Measurements from ENCODE around the gene ZBTB7C.
"Not testable (repeated sequence)": the region's sequence is repeated elsewhere in the genome, so short reads cannot be mapped to it uniquely, and the experiment has no call there.

Gene ZBTB7C

DNA sequence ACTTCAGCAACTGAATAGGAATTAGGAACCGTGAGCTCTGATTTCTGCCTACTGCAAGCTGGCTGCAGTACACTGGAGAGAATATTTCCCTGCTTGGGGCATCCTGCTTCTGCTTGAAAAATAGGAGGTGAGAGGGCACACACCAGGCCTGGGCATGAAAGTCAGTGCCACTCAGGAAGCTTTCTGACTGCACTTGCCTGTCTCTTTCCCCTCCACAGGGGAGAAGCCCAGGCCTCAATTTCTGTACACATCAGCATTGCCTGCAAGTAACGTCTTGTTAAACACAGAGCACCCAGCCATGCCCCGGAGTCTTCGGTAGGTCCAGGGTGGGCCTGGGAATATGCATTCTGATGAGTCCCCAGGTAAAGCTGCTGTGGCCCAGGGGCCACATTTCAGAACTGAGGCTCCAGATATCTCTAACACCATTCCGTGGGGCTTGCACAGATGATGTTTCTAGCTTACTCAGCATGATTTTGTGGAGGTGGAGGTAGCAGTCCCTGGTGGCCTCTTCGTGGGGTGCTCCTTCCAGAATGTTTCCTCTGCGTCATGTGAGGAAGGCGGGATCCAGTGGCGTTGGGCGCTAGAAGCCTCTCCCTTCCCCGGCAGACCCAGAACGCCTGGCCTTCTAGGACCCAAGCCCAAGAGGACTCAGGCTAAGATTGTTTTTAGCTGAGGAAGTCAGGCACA is 114.1 kb downstream of the ZBTB7C start:
- no peak for DNase-seq

DNA sequence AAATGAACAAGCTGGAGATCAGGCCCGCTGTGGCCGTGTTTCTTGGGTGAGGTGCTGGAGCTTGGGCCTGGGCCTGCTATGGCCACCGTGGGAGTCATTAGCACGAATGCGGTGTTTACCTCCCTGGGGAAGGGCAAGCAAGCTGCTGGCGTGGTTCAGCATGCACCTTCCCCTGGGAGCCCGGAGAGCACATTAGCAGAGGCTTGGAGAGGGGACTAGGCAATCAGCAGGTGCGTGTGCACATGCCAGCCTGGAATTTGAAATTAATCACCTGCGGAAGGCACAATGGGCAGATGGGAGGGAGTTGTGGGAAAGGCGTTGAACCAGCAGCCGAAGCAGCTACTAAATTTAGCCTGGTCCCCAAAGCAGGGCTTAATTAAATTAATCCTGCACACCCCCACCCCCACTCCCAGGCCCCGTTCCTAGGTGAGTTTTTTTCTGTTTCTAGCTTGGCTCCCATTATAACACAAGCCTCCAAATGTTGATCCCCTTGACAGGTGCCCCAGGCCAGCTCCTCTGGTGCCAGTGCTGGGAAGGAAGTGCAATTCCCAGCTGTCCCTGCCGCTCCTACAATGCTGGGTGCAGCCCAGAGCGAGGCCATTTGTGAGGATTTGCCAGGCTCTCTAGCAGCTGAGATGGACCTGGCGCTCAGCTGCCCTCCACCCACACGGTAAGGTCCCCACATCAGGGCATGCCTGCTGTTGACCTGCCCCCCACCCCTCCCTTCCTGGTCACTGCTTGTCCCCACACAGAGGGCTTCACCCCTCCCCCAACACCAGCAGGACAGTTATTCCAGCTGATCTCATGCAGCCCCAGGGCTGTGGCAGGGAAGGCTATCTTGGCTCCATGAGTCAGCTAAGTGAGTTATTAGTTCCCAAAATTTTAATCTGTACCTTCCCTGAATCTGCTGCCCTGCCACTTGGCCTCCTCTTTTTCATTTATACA is 115.0 kb downstream of the ZBTB7C start:
- no peak for DNase-seq

- no peak for DNase-seq
Observed at GRCh38 chr18:48292782-48293424, 116.3 kb downstream of the ZBTB7C start.

GRCh38 chr18:48292229-48292628 is 117.0 kb downstream of the ZBTB7C start:
- no peak for DNase-seq

GRCh38 chr18:48290162-48290926 is 118.8 kb downstream of the ZBTB7C start:
- DNase-seq: no peak

GRCh38 chr18:48284743-48285142 is 124.4 kb downstream of the ZBTB7C start:
- DNase-seq: no peak

GRCh38 chr18:48284011-48284410 is 125.2 kb downstream of the ZBTB7C start:
- DNase-seq: not testable (repeated sequence)

GRCh38 chr18:48281460-48281859 is 127.7 kb downstream of the ZBTB7C start:
- not testable (repeated sequence) for DNase-seq

DNA sequence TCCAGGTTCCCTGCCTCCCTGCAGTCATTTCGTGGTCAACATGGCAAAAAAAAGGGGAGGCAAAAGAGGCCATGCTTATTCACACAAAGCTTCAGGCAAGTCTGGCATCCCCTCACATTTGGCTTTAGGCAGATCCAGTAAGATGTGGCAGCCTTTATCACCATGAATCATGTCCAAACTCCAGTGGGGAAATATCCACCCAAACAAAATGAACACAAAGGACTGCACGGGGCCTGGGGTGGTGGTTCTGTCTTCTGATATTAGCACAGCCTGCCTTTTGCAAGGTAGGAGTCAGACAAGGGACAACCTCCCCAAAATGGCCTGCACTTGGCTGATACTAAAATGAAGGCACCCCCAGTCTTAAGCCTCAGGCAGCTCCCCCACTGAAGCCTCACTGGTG is 129.9 kb downstream of the ZBTB7C start:
- DNase-seq: no peak

DNA sequence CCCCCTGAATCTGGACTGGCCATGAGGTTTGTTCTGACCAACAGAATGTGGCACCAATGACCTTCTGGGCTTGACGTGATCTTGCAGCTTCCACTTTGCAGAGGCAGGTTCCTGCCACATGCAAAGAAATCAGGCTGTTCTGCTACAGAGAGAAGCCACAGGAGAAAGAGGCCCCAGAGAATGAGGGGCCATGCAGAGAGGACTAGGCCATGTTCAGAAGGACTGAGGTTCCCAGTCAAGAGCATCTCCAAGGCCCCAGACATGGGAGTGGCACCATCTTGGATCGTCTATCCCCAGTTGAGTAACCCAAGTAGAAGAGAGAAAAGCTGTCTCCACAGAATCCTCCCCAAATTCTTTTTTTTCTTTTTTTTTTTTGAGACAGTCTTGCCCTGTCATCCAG is 131.1 kb downstream of the ZBTB7C start:
- DNase-seq: no peak

- no peak for DNase-seq
Observed at GRCh38 chr18:48274301-48274700, 134.9 kb downstream of the ZBTB7C start.

DNA sequence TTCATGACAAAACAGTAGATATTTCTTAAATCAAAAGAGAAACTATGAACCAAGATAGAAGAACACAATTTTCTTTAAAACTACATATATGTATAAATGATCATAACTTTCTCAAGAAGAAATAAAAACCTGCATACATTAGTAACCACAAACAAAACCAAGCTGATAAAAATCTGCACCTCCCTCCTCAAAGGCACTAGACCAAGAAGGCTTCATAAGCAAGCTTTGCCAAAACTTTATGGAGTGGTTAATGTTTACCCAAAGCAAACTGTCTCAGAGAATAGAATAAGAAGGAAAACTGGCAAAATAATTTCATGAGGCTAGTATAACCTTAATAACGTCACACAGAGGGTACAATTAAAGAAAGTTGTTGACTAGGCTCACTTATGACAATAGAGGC is 138.3 kb downstream of the ZBTB7C start:
- DNase-seq: no peak

DNA sequence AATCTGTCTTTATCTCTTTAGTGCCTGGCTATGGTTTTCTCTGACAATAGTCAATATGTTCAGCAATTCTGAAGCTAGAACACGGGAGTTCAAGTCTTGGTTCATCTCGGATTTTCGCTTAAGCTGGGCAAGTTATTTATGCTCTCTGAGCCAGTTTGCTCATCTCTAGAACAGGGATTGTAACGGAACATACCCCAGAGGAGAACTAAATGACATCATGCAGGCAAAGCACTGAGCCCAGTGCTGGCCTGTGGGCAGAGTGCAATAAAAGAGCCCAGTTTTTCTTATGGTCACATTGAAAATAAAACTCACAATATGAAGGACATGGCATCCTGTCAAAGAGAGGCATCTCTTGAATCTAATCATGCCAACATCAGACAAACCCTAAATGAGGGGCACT is 143.9 kb downstream of the ZBTB7C start:
- no peak for DNase-seq

- no peak for DNase-seq
Observed at GRCh38 chr18:48263914-48264902, 145.0 kb downstream of the ZBTB7C start.

- DNase-seq: no peak
Observed at GRCh38 chr18:48263192-48263853, 145.9 kb downstream of the ZBTB7C start.

DNA sequence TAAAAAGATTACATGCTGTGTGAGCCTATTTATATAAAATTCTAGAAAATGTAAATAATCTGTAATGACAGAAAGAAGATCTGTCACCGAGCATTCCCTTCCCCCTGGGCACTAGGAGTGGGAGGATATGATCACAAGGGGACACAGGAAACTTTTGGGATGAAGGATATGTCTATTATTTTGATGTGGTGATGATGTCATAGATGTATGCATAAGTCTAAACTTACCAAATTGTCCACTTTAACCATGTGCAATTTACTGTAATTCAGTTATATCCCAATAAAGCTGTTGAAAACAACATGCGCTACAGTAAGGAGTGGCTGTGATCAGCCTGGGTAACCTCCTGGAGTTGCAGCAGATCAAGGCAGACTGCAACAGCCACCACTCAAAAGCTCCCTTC is 148.9 kb downstream of the ZBTB7C start:
- DNase-seq: no peak

DNA sequence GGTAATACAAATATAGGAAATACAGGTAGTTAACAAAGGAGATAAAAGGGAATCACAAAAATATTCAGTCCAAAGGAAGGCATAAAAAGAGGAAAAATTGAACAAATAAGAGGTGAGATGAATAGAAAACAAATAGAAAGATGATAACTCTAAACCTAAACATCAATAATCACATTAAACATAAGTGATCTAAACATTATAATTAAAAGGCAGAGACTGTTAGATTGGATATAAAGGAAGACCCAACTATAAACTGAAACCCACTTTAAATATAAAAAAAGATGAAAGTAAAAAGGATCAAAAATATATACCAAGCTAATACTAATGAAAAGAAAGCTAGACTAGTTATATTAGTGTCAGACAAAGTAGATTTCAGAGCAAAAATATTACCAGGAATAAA is 152.3 kb downstream of the ZBTB7C start:
- no peak for DNase-seq

DNA sequence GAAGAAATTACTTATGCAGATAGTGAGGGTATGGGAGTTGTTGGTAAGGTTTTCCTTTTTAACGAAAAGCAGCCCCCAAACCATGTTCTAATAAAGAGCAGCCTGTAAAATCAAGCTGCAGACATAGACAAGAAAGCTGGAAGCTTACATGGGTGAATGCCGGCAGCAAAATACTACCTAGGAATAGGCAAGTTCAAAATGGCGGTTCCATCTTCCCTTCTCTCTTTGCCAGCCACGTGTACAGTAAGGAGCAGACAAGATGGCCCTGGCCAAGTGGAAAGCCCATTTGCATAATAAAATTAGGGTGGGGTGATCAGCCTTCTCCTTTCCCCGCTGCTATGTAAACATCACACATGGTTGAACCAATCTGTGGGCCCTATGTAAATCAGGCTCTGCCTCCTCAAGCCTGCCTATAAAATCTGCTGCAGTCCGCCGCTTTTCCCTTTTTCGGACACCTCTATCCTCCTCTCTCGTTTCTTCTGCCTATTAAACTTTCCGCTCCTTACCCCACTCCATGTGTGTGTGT is 155.0 kb downstream of the ZBTB7C start:
- no peak for DNase-seq

- DNase-seq: no peak
Observed at GRCh38 chr18:48252525-48252924, 156.7 kb downstream of the ZBTB7C start.

- DNase-seq: no peak
Observed at GRCh38 chr18:48250918-48251317, 158.3 kb downstream of the ZBTB7C start.
